SK-N-MC (cell line): ENCODE data around the gene FOXQ1.
A peak's percentile ranks its signal among the peaks of the same experiment; 100 is the strongest.

Experiments
- DNase-seq: peaks from one replicate; pipeline ENCODE4 v3.0.0-alpha.2; 2011; ENCODE audit warnings: low read depth, low spot score
- H3K27ac ChIP-seq: fragments of 200-600 bp; sonication (generic); 2 replicates; pipeline ENCODE4 v1.5.1; 2016; ENCODE audit warnings: mixed run types
- H3K36me3 ChIP-seq: fragments of 200-600 bp; sonication (generic); 2 replicates; pipeline ENCODE4 v1.6.1; 2017; ENCODE audit warnings: antibody characterized with exemption, low read length, mixed read lengths; ENCODE audit not compliant: insufficient read depth
- H3K4me3 ChIP-seq: fragments of 200-600 bp; sonication (generic); 2 replicates; pipeline ENCODE4 v1.5.1; 2016
- H3K9ac ChIP-seq: fragments of 200-600 bp; sonication (generic); 2 replicates; pipeline ENCODE4 v1.8.0; 2017; ENCODE audit warnings: mixed run types, mixed read lengths; ENCODE audit not compliant: insufficient read length
- H3K9me3 ChIP-seq: fragments of 200-600 bp; sonication (generic); 2 replicates; pipeline ENCODE4 v1.6.1; 2017; ENCODE audit warnings: low read depth, mild to moderate bottlenecking, antibody characterized with exemption, low read length, moderate library complexity, mixed read lengths
- EZH2 ChIP-seq: fragments of 200-600 bp; sonication (generic); IDR thresholded peaks from one replicate; pipeline ENCODE4 v1.6.1; 2017; ENCODE audit warnings: antibody characterized with exemption
- FOXP2 ChIP-seq: optimal IDR thresholded peaks from 2 replicates; pipeline ENCODE3; 2011; ENCODE audit warnings: mild to moderate bottlenecking, moderate library complexity; ENCODE audit not compliant: insufficient read depth; ENCODE audit errors: extremely low read length, control extremely low read depth
- POLR2AphosphoS5 ChIP-seq: IDR thresholded peaks from 2 replicates; pipeline ENCODE4 v1.6.1; 2012; ENCODE audit warnings: mild to moderate bottlenecking, low read depth, low read length, borderline replicate concordance

FOXQ1 gene

GRCh38 chr6:1321738-1322137 lies 9.8 kb downstream of the FOXQ1 start:
- TF ChIP-seq POLR2AphosphoS5 (peak; percentile 24; the same call in 1 of the 2 replicates), EZH2 (no peak), FOXP2 (peak; percentile 48)
- Histone ChIP-seq H3K9me3 (no peaks in the 10 kb centered on the region), H3K36me3 (no peaks in the 10 kb centered on the region), H3K4me3 (no peak overlapping the region), H3K9ac (no peak overlapping the region), H3K27ac (peak overlapping the region; percentile 12; the same call in 1 of the 2 replicates)
- peak; percentile 82 for DNase-seq

- DNase-seq, result no peak
- H3K36me3 ChIP-seq, result no peaks in the 10 kb centered on the region
- H3K4me3 ChIP-seq, result no peak overlapping the region
- no peak for TF ChIP-seq FOXP2
- no peak for TF ChIP-seq POLR2AphosphoS5
- TF ChIP-seq EZH2, result no peak
- H3K9me3 ChIP-seq, result no peaks in the 10 kb centered on the region
- H3K9ac ChIP-seq, result no peak overlapping the region
- no peak overlapping the region for H3K27ac ChIP-seq
Measured at GRCh38 chr6:1322156-1322555, 10.3 kb downstream of the FOXQ1 start.

GRCh38 chr6:1322696-1323219 lies 10.9 kb downstream of the FOXQ1 start:
- Histone ChIP-seq H3K9me3 (no peaks in the 10 kb centered on the region), H3K9ac (no peak overlapping the region), H3K27ac (no peak overlapping the region), H3K4me3 (no peak overlapping the region), H3K36me3 (no peaks in the 10 kb centered on the region)
- no peak for TF ChIP-seq POLR2AphosphoS5
- TF ChIP-seq FOXP2, result no peak
- no peak for TF ChIP-seq EZH2
- DNase-seq, result no peak

GRCh38 chr6:1324936-1325335 lies 13.0 kb downstream of the FOXQ1 start:
- H3K36me3 ChIP-seq, result no peaks in the 10 kb centered on the region
- no peak for TF ChIP-seq EZH2
- TF ChIP-seq FOXP2, result no peak
- no peak; the same call in 1 of the 2 replicates for TF ChIP-seq POLR2AphosphoS5
- H3K9ac ChIP-seq, result no peak overlapping the region
- no peaks in the 10 kb centered on the region for H3K9me3 ChIP-seq
- DNase-seq, result no peak
- no peak overlapping the region for H3K4me3 ChIP-seq
- H3K27ac ChIP-seq, result no peak overlapping the region

- no peak overlapping the region for H3K4me3 ChIP-seq
- TF ChIP-seq POLR2AphosphoS5 (no peak), EZH2 (no peak), FOXP2 (no peak)
- no peak for DNase-seq
- H3K9ac ChIP-seq, result no peak overlapping the region
- H3K27ac ChIP-seq, result no peak overlapping the region
- H3K36me3 ChIP-seq, result no peaks in the 10 kb centered on the region
- H3K9me3 ChIP-seq, result no peaks in the 10 kb centered on the region
Measured at GRCh38 chr6:1325461-1326309, 13.8 kb downstream of the FOXQ1 start.

- Histone ChIP-seq H3K36me3 (no peaks in the 10 kb centered on the region), H3K9ac (no peak overlapping the region), H3K27ac (no peak overlapping the region), H3K4me3 (no peak overlapping the region), H3K9me3 (no peaks in the 10 kb centered on the region)
- TF ChIP-seq POLR2AphosphoS5 (no peak), EZH2 (no peak), FOXP2 (no peak)
- DNase-seq, result no peak
Measured at GRCh38 chr6:1326535-1327121, 14.7 kb downstream of the FOXQ1 start.

GRCh38 chr6:1327630-1328029 lies 15.7 kb downstream of the FOXQ1 start:
- H3K27ac ChIP-seq, result no peak overlapping the region
- H3K9ac ChIP-seq, result no peak overlapping the region
- no peak for TF ChIP-seq FOXP2
- DNase-seq, result no peak
- H3K4me3 ChIP-seq, result no peak overlapping the region
- H3K36me3 ChIP-seq, result no peaks in the 10 kb centered on the region
- H3K9me3 ChIP-seq, result no peaks in the 10 kb centered on the region

GRCh38 chr6:1328129-1328800 lies 16.4 kb downstream of the FOXQ1 start:
- H3K27ac ChIP-seq, result no peak overlapping the region
- H3K4me3 ChIP-seq, result no peak overlapping the region
- no peaks in the 10 kb centered on the region for H3K36me3 ChIP-seq
- H3K9ac ChIP-seq, result no peak overlapping the region
- DNase-seq, result no peak
- TF ChIP-seq EZH2 (no peak), FOXP2 (no peak), POLR2AphosphoS5 (no peak)
- H3K9me3 ChIP-seq, result no peaks in the 10 kb centered on the region
